ENCODE data around the gene GRIK3. TPM values are rescaled to one million over a fixed set of nuclear protein-coding genes. Genes with fewer than 3 reads are reported as not detected.
A peak's percentile ranks its signal among the peaks of the same experiment; 100 is the strongest.

The GRIK3 gene
- total RNA-seq, 1 donor from 2014 or later = 3.9 TPM

DNA sequence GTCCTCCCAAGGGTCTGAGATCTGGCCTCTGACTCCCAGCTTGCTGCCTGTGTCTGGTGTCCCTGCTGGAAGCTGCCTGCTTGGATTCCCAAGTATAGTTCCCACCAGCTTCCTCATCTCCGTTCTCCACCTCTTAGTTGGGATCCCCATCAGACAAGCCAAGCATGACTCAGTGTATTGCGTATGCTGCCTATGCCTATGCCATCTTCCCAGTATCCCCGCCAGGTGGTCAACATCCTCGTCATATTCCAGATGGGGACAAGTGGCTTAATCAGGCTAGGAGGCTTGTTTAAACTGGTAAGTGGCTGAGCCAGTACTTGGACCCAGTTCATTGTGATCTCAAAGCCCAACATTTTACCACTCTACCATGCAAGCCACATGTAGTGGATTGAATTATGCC lies 204.4 kb downstream of the GRIK3 start:
- DNase-seq (ENCODE audit: low spot score) = no peak

DNA sequence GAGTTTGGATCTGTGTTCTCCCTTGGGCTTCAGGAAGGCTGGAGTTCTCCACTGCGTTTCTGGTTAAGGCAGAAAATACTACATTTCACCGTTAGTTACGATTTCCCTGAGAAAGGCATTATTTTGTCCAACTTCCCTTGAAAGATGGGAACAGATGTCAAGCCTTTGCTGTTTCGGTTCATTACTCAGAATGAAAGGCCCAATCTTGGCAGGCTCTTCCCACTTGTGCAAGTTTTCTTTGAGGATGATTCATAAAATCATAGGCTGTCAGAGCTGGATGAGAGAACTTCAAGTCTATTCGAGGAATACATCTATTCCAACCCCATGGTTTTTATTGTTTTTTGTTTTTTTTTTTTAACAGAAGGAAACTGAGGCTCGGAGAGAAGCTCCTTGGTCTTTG lies 205.2 kb downstream of the GRIK3 start:
- DNase-seq (ENCODE audit: low spot score) = no peak

DNA sequence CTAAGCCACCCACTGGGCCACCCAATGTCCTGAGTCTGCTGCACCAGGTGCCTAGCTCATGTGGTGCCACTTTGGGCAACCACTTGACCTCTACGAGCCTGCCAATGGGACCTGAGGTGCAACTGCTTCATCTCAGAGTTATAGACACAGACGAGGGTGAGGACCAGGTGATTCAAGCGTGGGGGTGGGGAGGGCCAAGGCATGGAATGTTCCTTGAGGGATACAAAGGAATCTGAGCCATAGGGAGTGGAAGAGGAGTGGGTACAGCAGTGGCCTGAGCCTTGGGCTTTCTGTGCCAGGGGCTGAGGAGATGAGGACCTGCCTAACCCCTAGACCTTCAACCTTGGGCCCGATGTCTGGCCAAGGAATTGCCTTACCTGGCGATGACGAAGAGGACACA lies 209.1 kb downstream of the GRIK3 start:
- DNase-seq (ENCODE audit: low spot score) = no peak

DNA sequence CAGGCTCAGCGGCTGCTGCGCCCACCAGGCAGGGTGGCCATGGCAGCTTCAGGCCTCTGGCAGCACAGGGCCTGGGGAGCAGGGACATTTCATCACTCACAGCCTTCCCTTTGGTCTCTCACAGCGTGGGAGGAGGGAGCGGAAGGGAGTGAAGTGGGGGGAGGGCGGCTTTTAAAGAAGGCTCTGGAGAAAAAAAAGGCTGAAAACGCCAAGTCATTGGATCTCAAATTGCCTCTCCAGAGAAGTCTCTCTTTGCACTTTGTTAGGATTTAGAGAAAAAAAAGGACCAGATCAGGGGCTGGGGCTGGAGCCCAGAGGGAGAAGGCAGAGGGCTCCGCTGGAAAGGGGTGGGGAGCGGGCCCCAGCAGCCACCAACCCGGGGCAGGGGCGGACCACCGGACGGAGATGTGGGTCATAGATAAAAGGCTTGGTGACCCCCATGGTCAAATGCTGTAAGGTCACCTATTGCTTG lies 209.9 kb downstream of the GRIK3 start:
- DNase-seq (ENCODE audit: low spot score) = peak; percentile 1

DNA sequence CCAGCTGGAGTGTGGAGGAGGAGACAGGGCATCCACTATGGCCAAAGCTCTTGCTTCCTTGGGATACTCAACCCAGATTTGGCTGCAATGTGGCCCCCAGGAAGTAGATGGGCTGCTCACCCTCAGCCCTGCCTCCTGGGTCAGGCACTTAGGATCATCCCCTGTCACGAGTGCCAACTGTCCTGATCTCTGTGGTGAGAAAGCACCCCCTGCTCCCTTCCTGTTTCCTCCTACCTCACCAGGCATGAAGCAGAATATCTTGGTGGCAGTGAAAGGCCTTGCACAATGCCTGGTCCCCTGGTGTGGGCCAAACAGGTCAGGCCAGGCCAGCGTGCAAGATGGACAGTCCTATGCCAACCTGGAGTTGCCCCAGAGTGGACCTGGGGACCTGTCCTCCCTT lies 211.7 kb downstream of the GRIK3 start:
- DNase-seq (ENCODE audit: low spot score) = no peak

DNA sequence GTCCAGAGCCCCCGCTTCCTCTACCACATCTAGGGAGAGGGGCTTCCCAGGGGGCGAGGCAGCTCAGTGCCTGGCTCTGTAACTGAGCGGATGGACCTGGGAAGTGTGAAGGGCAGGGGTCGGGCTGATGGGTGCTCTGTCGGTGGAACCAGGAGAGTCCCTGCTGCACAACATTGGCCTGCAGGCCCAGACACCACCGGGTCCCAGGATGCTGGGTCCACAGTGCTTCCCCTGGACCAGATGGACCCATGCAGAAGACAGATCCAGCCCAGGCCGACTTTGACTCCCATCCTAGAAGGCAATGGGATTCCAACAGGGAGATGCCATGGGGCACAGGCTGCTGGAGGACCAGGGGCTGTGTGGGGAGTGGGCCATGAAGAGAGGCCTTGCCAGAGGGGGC lies 212.9 kb downstream of the GRIK3 start:
- DNase-seq (ENCODE audit: low spot score) = no peak

DNA sequence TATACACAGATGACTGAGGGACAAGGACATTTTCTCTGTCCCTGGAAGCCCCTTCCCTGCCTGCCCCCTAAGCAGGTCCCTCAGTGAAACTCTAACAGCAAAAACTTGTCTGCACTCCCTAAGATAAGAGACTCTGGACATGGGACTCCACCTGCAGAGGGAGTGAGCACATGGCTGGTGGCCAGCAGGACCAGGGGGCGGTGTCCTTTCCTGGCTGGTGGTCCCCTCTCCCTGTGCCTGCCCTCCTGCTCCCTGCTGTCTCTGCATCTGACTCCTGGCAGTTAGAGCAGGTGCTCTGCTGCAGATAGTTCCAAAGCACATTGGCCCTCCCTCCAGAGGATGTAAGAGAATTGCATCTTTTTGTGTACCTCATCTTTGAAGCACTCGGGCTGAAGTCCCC lies 215.5 kb downstream of the GRIK3 start:
- DNase-seq (ENCODE audit: low spot score) = no peak

DNA sequence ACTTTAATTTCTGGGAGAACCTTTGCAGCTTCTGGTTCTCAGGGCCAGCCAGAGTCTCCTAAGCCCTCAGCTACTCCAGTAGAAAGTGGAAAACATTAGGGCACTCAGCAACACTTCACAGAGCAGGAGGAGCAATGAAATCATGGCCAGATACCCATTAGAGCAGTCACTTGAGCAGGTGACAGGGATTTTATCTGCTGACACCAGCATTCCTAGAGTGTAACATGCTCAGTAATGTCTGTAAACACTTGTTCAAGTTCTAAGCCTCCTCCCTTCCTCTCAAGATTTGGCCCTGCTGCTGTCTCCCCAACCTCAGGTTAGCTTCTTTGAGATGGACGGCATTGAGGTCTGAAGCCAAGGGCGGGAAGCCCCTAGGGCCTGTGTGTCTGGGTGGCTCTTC lies 218.0 kb downstream of the GRIK3 start:
- no peak for DNase-seq (ENCODE audit: low spot score)

DNA sequence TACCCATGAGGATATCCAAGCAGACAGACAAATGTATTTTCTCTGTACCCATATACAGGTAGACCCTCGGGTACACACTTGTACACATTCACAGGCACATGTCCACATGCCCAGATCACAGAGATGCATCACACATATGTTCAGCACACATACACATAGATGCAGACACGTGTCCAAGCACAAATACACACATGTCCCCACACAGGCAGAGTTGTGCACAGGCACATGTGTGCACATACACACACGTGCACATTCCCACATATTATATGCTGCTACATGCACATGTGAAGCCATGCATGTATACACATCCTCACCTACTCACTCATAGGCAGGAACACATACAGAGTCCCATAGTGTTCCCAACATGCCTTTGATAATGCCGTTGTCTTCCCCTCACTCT lies 219.5 kb downstream of the GRIK3 start:
- DNase-seq (ENCODE audit: low spot score) = no peak

DNA sequence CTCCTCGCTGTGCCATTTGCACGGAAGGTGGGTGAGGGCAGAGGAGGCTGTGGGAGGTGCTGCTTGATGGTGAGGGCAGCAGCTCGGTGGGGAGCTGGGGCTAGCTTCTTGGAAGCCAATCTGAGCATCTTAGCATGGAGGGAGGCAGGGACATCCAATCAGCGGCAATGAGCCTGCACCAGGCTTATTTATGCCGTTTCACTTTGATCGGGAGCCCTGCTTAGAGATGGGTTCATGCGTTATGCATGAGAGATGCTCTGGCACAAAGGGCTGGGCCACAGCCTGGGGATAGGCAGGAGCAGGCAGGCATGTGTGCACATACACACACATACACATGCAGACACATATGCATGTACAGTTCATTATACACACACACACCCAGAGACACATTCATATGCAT lies 220.2 kb downstream of the GRIK3 start:
- no peak for DNase-seq (ENCODE audit: low spot score)

DNA sequence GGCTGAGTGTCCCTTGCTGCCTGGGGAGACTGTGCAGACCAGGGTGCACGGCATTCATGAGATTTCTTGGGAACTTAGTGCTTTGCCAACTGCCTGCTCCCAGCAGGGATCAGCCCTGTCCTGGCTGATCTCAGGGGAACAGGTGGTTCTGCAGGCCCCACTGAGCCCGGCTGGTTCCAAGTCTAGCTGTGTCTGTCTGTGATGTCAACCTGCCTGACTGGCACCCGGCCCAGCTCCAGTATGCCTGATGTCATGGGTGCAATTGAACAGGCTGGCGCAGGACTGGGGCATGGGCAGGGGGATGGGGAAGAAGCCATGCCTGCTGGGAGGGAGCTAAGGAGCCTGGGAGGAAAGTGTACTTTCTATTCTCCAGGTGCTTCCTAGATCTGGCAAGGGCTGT lies 227.1 kb downstream of the GRIK3 start:
- DNase-seq (ENCODE audit: low spot score) = no peak

DNA sequence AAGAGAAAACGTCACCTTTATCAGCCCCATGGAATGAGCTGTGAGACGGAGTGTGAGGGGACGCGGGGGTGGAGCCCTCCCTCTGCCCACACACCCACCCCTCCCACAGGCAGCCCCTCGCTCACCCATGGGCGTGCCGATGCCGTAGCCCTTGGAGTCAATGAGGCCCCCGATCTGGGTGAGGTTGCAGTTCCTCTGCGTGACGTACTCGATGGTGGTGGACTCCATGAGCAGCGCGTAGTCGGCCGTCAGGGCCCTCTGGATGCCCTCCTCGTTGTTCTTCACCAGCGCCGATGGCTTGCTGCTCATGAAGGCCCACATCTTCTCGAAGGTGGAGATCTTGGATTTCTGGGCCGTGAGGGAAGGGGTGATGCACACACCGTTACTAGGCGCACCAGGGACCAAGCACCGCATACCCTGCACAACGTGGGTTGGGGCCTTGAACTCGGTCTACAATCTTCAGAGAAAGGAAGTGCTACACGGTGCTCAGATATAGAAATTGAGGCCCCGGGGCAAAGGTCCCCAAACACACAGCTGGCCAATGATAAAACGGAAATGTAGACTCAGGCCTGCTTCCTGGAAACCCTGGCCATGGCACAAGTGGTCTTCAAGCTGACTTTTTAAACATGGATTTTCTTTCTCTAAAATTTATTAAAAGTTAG lies 228.2 kb downstream of the GRIK3 start:
- DNase-seq (ENCODE audit: low spot score) = no peak

DNA sequence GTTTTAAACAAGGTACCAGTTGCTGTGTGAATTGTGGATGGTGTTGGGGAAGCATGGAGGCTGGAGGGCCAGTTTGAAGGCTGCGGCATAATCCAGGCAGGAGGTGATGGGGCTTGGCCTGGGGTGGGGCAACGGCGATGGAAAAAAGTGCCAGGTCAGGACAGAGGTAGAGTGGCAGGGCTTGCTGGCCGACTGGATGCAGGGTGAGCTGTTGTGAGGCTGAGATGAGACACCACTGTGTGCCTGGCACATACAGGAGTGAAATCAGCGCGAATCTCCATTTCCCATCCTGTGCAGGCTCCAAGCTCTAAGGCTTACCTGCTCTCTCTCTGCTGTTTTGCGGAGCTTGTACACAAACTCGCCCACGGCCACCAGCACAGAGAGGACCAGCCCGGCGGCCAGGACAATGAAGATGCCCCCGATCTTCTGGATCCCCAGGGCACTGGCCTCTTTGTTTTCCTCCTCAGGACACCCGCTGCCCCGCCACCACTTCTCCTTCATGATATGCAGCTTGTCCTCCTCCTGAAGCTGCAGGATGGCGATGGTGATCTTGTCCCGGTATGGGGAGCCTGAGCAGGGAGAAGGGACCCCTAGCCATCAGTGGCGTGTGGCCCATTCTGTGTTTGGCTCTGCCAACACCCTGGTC lies 229.5 kb downstream of the GRIK3 start:
- no peak for DNase-seq (ENCODE audit: low spot score)

DNA sequence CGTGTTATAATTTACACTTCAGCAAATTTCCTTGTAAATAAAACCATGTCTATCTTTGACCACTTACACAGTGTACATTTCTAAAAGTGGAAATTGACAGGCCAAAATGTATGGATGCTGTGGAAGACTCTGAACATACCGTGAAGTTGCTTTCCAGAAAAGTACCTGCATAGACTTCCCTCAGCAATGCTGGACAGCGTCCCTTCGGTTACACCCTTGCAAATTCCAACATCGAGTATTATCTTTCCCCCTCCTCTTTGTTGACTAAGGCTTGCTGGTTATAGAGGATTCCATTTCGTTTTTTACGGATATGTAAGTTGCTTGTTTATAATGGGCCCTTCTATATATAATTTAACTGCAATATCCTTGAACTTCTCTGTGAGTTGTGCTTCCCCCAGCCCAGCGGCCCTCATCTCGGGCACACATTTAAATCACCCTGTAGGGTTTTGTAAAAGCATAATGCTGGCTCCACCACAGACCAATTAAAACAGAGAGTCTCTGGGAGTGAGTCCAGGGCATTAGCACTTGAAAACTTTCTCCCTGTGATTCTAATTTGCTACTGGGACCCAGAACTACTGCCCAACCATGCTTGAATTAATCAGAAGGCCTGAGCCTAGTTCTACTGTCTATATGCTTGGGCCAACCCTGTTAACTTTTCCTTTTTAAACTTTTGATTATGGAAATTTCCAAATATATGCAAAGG lies 230.3 kb downstream of the GRIK3 start:
- no peak for DNase-seq (ENCODE audit: low spot score)

DNA sequence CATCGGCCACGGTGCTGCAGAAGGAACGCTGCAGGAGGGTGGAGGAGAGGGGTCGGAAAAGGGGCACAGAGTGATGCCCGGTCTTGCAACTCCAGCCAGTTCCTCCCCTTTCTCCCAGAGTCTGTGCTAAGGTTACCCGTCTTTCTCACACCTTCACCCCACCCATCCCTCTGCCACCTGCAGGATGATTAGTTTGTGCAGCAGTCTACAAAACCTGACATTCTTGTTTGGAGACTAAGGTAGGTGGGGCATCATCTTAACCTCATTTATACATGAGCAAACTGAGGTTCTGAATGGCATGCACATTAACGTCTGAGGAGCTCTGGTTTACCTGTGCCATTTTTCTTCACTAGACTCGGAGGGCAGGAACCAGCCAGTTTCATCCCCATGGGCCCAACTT lies 232.3 kb downstream of the GRIK3 start:
- no peak for DNase-seq (ENCODE audit: low spot score)

DNA sequence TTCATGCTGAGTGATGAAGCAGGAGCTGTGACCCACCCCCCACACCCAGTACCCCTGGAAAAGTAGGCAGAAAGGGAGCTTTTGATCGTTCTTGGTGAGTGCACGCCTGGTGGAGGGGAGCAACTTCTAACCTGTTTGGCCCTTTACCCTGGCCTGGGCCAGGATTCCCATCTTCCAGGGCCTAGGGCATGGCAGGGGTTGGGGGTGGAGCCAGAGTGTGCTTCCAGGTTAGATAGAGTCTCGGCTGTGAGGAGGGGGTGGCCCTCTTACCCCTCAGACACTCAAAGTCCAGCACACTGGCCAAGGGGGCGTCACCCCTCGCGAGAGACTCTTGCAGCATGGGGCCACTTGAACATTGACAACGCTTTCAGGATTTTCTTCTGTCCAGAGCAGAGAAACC lies 236.6 kb downstream of the GRIK3 start:
- DNase-seq (ENCODE audit: low spot score) = no peak

DNA sequence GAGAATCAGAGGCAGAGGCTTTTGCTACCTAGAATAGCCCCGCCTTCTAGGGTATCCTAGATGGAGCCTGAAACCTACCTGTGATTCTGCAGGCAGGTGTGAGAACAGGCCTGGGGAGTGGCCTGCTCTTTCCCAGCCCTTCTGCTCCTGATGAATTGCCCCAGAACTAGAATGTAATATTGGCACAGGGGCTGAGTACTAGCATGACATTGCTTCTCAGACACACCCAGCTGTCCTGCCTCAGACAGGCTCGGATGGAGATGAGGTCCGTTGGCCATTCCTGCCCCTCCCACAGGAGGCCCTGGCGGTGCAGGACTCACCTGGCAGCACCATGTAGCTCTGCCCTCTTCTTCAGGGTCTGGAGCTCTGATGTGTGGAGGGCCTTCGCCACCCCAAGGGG lies 237.6 kb downstream of the GRIK3 start:
- no peak for DNase-seq (ENCODE audit: low spot score)

DNA sequence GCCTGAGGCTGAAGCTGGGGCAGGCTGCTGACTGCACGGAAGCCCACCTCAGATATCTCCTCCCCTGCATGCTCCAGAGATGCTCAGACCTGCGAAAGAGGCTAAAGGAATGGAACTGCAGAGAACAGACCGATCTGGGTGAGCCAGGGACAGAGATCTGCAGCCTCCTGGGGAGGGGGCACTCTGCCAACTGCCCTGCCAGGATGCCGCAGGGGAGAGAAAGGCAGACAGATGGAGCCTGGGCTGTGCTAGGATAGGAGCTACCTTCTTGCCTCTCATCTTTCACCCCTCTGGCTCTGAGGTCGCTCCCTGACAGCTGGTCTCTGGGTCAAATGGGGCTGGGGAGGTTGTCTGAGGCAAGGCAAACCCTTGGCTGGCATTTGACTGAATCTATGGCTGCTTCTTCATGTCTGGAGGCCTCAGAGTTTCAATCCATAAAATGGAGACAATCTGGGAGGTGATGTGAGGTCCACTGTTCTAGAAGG lies 238.2 kb downstream of the GRIK3 start:
- DNase-seq (ENCODE audit: low spot score) = no peak

DNA sequence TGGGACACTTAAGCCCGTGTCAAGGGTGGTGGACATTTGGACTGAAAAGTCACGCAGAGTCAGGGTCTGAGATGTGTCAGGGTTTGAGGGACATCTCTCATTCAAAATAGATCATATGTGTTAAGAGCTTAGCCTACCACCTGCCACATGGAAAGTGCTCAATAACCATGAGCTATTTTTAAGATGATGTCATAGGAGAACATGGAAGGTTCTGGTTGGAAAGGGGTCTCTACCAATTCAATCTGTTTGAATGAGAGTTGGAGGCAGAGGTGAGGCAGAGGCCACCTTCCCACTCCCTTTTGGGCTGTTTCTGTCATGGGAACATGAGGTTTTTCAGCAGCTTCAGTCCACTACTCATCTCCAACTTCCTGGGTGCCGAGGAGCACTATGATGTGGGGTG lies 239.9 kb downstream of the GRIK3 start:
- DNase-seq (ENCODE audit: low spot score) = no peak

DNA sequence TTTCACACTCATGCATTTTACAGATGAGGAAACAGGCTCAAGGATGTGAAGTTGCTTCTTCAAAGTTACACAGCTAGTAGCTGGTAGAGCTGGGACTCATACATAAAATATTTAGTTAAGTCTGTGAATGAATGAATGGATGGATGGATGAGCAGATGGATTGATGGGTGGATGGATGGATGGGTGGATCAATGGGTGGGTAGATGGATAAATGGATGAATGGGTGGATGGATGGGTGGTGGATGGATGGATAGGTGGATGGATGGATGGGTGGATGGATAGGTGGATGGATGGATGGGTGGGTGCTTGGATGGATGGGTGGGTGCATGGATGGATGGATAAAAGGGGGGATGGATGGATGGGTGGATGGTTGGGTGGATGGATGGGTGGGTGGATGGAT lies 240.9 kb downstream of the GRIK3 start:
- no peak for DNase-seq (ENCODE audit: low spot score)

DNA sequence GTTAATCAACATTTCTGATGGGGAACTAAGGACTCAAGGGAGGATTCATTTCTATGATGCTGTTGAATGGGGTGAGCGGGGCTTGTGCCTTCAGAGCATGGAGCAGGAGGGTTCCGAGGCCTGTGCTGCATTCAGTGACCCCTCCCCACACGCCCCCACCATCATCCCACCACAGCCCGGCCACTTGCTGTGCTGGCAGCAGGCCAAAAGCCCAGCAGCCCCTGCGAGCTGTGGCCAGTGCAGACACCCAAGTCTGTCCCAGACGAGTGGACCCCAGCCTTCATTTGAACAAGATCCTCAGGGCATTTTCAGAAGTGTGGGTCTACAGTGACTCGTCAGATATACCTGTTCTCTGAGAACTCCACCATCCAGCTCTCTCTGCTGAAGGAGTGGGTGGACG lies 242.0 kb downstream of the GRIK3 start:
- DNase-seq (ENCODE audit: low spot score) = no peak

DNA sequence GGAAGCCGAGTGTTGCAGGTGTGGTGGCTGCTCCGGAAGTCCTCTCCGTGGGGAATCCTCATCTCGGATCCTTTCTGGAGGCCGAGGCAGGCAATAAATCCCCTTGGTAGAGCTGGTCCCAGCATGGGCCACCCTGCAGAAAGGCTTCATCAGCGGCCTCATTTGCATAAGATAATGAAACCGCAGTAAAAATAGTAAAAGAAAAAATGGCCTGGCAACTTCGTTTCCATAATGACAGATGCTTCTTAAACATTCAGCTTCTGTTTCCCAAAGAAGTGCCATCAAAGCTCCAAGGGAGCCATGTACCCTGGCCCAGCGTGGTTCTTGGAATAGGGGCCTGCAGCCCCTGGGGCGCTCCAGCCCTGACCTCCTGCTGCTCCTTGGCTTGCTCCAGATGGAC lies 244.1 kb downstream of the GRIK3 start:
- no peak for DNase-seq (ENCODE audit: low spot score)

DNA sequence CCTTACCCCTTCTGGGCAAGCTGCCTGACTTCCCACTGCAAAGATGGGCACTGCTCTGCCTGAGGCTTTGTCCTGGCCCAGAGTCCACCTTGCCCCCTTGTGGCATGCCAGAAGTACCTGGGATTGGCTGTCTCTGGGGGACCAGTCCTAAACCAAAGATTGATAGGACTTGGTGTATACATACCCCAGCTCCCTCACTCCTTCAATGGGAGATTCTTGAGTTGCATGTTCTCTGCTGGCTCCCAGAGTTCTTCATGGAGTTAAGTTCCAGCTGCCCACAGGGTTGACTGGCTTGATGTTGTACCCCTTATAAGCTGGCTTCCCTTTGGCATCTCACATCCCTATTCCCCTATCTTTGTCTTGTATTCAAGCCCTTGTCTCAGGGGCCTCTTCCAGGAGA lies 244.8 kb downstream of the GRIK3 start:
- DNase-seq (ENCODE audit: low spot score) = no peak
